ENCODE data around the gene TGFB2. TPM values are rescaled to one million over a fixed set of nuclear protein-coding genes. Genes with fewer than 3 reads are reported as not detected.

Gene TGFB2
- total and polyA plus RNA-seq, 2 donors (not counting 3 experiments of a cell fraction or from before 2014, with no cell fraction given), result 21.2 to 43.5 TPM

GRCh38 chr1:218425647-218426342 lies 80.7 kb downstream of the TGFB2 start:
- no peaks in the 10 kb centered on the region for H3K9me3 ChIP-seq (replicated peaks; ENCODE audit: control insufficient read depth, insufficient read depth, low read length)
- dilution Hi-C loops (cut with MboI; ENCODE audit: extremely low pct_ligation_motif_present, low sequenced_read_pairs), result no loop called here
- intact Hi-C loops (cut with micrococcal nuclease), result no loop called here
- FAIRE-seq (no peak), DNase-seq (ENCODE audit: low read depth, low spot score) (no peak)
- CTCF ChIA-PET, result no interaction called here
- BruUV-seq (replicated peaks), result no TSS peak
- no peak overlapping the region for H3K9ac ChIP-seq (replicated peaks; ENCODE audit: extremely low read depth, insufficient read depth, low read length)
- POLR2A ChIA-PET, result no interaction called here
- no peaks in the 10 kb centered on the region for H3K27me3 ChIP-seq (ENCODE audit: control insufficient read depth in 2 of 2, insufficient read depth in 2 of 2, low read length in 2 of 2)
- no peaks in the 10 kb centered on the region for H3K9me1 ChIP-seq (replicated peaks; ENCODE audit: control insufficient read depth, extremely low read depth, insufficient read depth, low read length)
- H3K79me2 ChIP-seq (ENCODE audit: control insufficient read depth, insufficient read depth, low read length), result no peaks in the 10 kb centered on the region
- H3K27ac ChIP-seq (ENCODE audit: insufficient read depth, low read depth, low read length), result no peak overlapping the region
- H3K4me3 ChIP-seq (replicated peaks in 1 of 3; ENCODE audit: insufficient read depth in 1 of 3, low read depth in 1 of 3, low read length in 3 of 3), result no peak overlapping the region
- H4K20me1 ChIP-seq (replicated peaks; ENCODE audit: control insufficient read depth, extremely low read depth, insufficient read depth, low read length), result no peaks in the 10 kb centered on the region
- TF ChIP-seq GATA2 (IDR thresholded peaks at IDR 0.05; ENCODE audit: insufficient read depth, insufficient read length, low read depth, low read length) (no peak), FOS (IDR thresholded peaks at IDR 0.05; ENCODE audit: borderline replicate concordance, insufficient read depth, low read length) (no peak), JUN (IDR thresholded peaks at IDR 0.05; ENCODE audit: borderline replicate concordance, insufficient read depth, insufficient read length, low read depth) (no peak)
- H3K4me1 ChIP-seq (ENCODE audit: control insufficient read depth, extremely low read depth, insufficient read depth, low read length), result peaks cover 6% of the 10 kb centered on the region
- H3K4me2 ChIP-seq (ENCODE audit: insufficient read depth, low read length), result no peak overlapping the region
- H3K36me3 ChIP-seq (ENCODE audit: control insufficient read depth in 2 of 2, extremely low read depth in 1 of 2, insufficient read depth in 2 of 2, low read length in 2 of 2), result no peaks in the 10 kb centered on the region
- H2AFZ ChIP-seq (ENCODE audit: low read depth, low read length), result no peak overlapping the region

GRCh38 chr1:218426343-218426657 lies 81.2 kb downstream of the TGFB2 start:
- H3K9me1 ChIP-seq (replicated peaks; ENCODE audit: control insufficient read depth, extremely low read depth, insufficient read depth, low read length), result no peaks in the 10 kb centered on the region
- DNase-seq (ENCODE audit: low read depth, low spot score), result no peak
- no peaks in the 10 kb centered on the region for H3K27me3 ChIP-seq (ENCODE audit: control insufficient read depth in 2 of 2, insufficient read depth in 2 of 2, low read length in 2 of 2)
- no peaks in the 10 kb centered on the region for H3K9me3 ChIP-seq (replicated peaks; ENCODE audit: control insufficient read depth, insufficient read depth, low read length)
- intact Hi-C loops (cut with micrococcal nuclease) (no loop called here), dilution Hi-C loops (cut with MboI; ENCODE audit: extremely low pct_ligation_motif_present, low sequenced_read_pairs) (no loop called here)
- no peak overlapping the region for H3K27ac ChIP-seq (ENCODE audit: insufficient read depth, low read depth, low read length)
- CTCF ChIA-PET, result no interaction called here
- no peak for TF ChIP-seq POLR2A (IDR thresholded peaks at IDR 0.05; ENCODE audit: low read depth, low read length)
- no peak for TF ChIP-seq FOS (IDR thresholded peaks at IDR 0.05; ENCODE audit: borderline replicate concordance, insufficient read depth, low read length)
- TF ChIP-seq MAX (IDR thresholded peaks at IDR 0.05; ENCODE audit: insufficient read depth, insufficient read length), result no peak
- TF ChIP-seq, protein P1, sequence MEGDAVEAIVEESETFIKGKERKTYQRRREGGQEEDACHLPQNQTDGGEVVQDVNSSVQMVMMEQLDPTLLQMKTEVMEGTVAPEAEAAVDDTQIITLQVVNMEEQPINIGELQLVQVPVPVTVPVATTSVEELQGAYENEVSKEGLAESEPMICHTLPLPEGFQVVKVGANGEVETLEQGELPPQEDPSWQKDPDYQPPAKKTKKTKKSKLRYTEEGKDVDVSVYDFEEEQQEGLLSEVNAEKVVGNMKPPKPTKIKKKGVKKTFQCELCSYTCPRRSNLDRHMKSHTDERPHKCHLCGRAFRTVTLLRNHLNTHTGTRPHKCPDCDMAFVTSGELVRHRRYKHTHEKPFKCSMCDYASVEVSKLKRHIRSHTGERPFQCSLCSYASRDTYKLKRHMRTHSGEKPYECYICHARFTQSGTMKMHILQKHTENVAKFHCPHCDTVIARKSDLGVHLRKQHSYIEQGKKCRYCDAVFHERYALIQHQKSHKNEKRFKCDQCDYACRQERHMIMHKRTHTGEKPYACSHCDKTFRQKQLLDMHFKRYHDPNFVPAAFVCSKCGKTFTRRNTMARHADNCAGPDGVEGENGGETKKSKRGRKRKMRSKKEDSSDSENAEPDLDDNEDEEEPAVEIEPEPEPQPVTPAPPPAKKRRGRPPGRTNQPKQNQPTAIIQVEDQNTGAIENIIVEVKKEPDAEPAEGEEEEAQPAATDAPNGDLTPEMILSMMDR (IDR thresholded peaks at IDR 0.05; ENCODE audit: extremely low read depth in 1 of 2, insufficient read depth in 1 of 2, low read depth in 1 of 2, low read length in 2 of 2), result no peak
- TF ChIP-seq GATA2 (IDR thresholded peaks at IDR 0.05; ENCODE audit: insufficient read depth, insufficient read length, low read depth, low read length), result no peak
- no peak for TF ChIP-seq POLR2AphosphoS5 (IDR thresholded peaks at IDR 0.05; ENCODE audit: insufficient read depth, low read depth, low read length)
- no peak for TF ChIP-seq JUN (IDR thresholded peaks at IDR 0.05; ENCODE audit: borderline replicate concordance, insufficient read depth, insufficient read length, low read depth)
- TF ChIP-seq EZH2 (IDR thresholded peaks at IDR 0.05; ENCODE audit: borderline replicate concordance, low read depth, low read length, severe bottlenecking), result no peak
- TF ChIP-seq MYC (IDR thresholded peaks at IDR 0.05; ENCODE audit: low read depth, low read length), result no peak
- H3K79me2 ChIP-seq (ENCODE audit: control insufficient read depth, insufficient read depth, low read length), result no peaks in the 10 kb centered on the region
- no peak overlapping the region for H3K9ac ChIP-seq (replicated peaks; ENCODE audit: extremely low read depth, insufficient read depth, low read length)
- peaks cover 9% of the 10 kb centered on the region for H3K4me1 ChIP-seq (ENCODE audit: control insufficient read depth, extremely low read depth, insufficient read depth, low read length)
- no peak overlapping the region for H3K4me3 ChIP-seq (replicated peaks in 1 of 3; ENCODE audit: insufficient read depth in 1 of 3, low read depth in 1 of 3, low read length in 3 of 3)
- no peak overlapping the region for H3K4me2 ChIP-seq (ENCODE audit: insufficient read depth, low read length)
- FAIRE-seq, result no peak
- H3K36me3 ChIP-seq (ENCODE audit: control insufficient read depth in 2 of 2, extremely low read depth in 1 of 2, insufficient read depth in 2 of 2, low read length in 2 of 2), result no peaks in the 10 kb centered on the region
- H2AFZ ChIP-seq (ENCODE audit: low read depth, low read length), result no peak overlapping the region
- POLR2A ChIA-PET, result no interaction called here
- H4K20me1 ChIP-seq (replicated peaks; ENCODE audit: control insufficient read depth, extremely low read depth, insufficient read depth, low read length), result no peaks in the 10 kb centered on the region
- no TSS peak for BruUV-seq (replicated peaks)
